Skeletal muscle tissue (tissue), 4 donors: ENCODE results near the gene PIM3. TPM values are rescaled to one million over a fixed set of nuclear protein-coding genes. Genes with fewer than 3 reads are reported as not detected.
"Not testable (repeated sequence)": the region's sequence is repeated elsewhere in the genome, so short reads cannot be mapped to it uniquely, and the experiment has no call there.

Source experiments
- H3K27ac ChIP-seq: one replicate; pipeline ENCODE4 v1.7.0; 2013; ENCODE audit warnings: mild to moderate bottlenecking, low read depth, low read length, inconsistent platforms
- H3K27me3 ChIP-seq, 3 donors: one replicate each; pipeline ENCODE4 v1.7.0; 2013; ENCODE audit warnings: low read length in 3 of 3; ENCODE audit not compliant: control insufficient read depth in 3 of 3, insufficient read depth in 3 of 3
- H3K36me3 ChIP-seq, 3 donors: one replicate each; pipeline ENCODE4 v1.7.0; 2013; ENCODE audit warnings: low read length in 3 of 3; ENCODE audit not compliant: control insufficient read depth in 3 of 3, insufficient read depth in 3 of 3
- H3K4me1 ChIP-seq, 3 donors: one replicate each; pipeline ENCODE4 v1.7.0; 2013; ENCODE audit warnings: low read length in 3 of 3, mild to moderate bottlenecking in 3 of 3; ENCODE audit not compliant: control insufficient read depth in 3 of 3, insufficient read depth in 3 of 3
- H3K4me3 ChIP-seq, 3 donors: one replicate each; pipeline ENCODE4 v1.7.0; 2013; ENCODE audit warnings: low read length in 3 of 3
- H3K9ac ChIP-seq, 3 donors: one replicate each; pipeline ENCODE4 v1.7.0; 2013; ENCODE audit warnings: low read length in 3 of 3, mild to moderate bottlenecking in 3 of 3, moderate library complexity in 2 of 3, low read depth in 1 of 3
- H3K9me3 ChIP-seq, 3 donors: one replicate each; pipeline ENCODE4 v1.7.0; 2013; ENCODE audit warnings: low read length in 3 of 3; ENCODE audit not compliant: control insufficient read depth in 3 of 3
- total RNA-seq: library from RNA; depleted of rRNA; stranded (reverse); fragments of >200 nt; gene quantifications from one replicate; pipeline ENCODE4 v1.2.3, GENCODE V29; 2014
- donor health status: Osteomylitis.

Gene PIM3
- total RNA-seq, 1 donor from 2014 or later, result 14.6 TPM

- H3K4me1 ChIP-seq, result peaks cover 6 to 18% (median 12%) of the 10 kb centered on the region in 3 donors
- no peak overlapping the region for H3K27ac ChIP-seq
- no peaks in the 10 kb centered on the region for H3K27me3 ChIP-seq
- no peak overlapping the region for H3K9ac ChIP-seq
- no peak overlapping the region for H3K4me3 ChIP-seq
- H3K36me3 ChIP-seq, result no peaks in the 10 kb centered on the region
- H3K9me3 ChIP-seq, result no peaks in the 10 kb centered on the region
Observed at GRCh38 chr22:49943405-49943765, 17.2 kb upstream of the PIM3 start.

DNA sequence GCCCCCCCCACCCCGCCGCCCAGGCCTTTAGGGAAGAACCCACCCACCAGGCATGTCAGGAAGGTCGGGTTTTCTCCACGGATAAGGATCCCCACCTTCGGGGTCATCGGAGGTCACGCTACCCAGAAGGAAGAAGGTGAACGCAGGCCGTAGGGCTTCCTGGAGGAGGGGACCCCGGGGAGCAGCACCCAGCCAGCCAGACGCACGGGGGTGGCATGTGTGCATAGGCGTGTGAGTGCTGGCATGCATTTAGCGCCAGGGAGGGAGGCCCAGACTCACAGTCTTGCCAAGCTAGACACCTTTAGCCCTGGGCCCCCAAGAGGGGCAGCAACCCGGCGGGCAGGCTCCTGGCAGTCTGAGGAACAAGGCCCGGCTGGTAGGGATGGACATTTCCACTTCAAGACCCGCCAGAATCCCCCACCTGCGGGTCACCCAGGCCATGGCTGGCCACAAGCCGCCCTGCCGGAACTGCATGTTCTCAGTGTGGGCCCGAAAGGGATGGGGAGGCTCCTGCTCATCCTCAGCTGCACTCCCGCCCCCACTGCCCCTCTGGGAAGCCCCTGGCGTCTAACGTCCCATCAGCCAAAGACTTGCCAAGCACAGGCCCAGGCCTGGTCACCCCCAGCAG, 16.7 kb upstream of the PIM3 start:
- Histone ChIP-seq H3K4me1 (peaks cover 4 to 12% (median 7%) of the 10 kb centered on the region in 3 donors), H3K27ac (no peak overlapping the region), H3K9ac (peak overlapping the region in 2 of 3 donors; percentile 61 to 82), H3K27me3 (no peaks in the 10 kb centered on the region), H3K4me3 (peak overlapping the region in 1 of 3 donors; percentile 61), H3K36me3 (no peaks in the 10 kb centered on the region), H3K9me3 (no peaks in the 10 kb centered on the region)

GRCh38 chr22:49944399-49944891, 16.1 kb upstream of the PIM3 start:
- Histone ChIP-seq H3K9me3 (no peaks in the 10 kb centered on the region), H3K4me1 (peaks cover 4 to 11% (median 6%) of the 10 kb centered on the region in 3 donors), H3K27me3 (no peaks in the 10 kb centered on the region), H3K9ac (peak overlapping the region in 2 of 3 donors; percentile 61 to 82), H3K27ac (no peak overlapping the region), H3K4me3 (peak overlapping the region in 1 of 3 donors; percentile 61), H3K36me3 (no peaks in the 10 kb centered on the region)

- not testable (repeated sequence) for H3K9ac ChIP-seq, H3K4me3 ChIP-seq, H3K36me3 ChIP-seq, H3K9me3 ChIP-seq, H3K27me3 ChIP-seq, H3K27ac ChIP-seq
- H3K4me1 ChIP-seq, result peaks cover 4 to 10% (median 6%) of the 10 kb centered on the region in 3 donors
Observed at GRCh38 chr22:49945042-49945794, 15.4 kb upstream of the PIM3 start.

DNA sequence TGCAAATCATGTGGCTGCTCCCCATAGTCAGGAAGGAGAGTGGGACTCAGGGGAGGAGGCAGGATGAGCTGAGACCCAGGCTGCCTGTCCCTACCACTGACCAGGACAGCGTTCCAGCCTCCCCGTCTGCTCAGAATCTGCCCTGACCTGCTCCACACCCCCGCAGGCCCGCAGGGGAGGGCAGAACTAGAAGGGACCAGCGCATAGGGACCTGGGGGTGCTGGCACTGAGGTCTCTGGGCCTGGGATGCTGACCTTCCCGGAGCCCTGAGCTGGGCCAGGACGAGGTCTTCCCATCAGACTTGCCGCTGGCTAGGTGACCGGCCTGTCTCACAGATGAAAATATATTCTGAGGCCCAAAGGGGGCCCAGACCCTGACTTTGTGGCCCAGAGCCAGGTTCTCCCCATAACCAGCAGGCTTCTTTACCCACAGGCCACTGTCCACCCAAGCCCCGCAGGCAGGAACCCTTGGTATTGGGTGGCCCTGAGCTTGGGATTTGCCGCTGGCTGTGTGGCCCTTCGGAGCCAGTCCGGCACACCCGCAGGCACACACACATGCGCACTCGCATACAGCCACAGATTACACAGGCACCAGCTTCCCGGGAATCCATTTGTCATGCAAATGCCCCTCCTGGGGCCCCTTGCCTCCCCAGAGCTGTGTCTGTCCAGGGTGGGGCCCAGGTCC, 13.8 kb upstream of the PIM3 start:
- no peaks in the 10 kb centered on the region for H3K9me3 ChIP-seq
- H3K9ac ChIP-seq, result no peak overlapping the region
- no peaks in the 10 kb centered on the region for H3K36me3 ChIP-seq
- H3K4me1 ChIP-seq, result peaks cover 0 to 6% (median 3%) of the 10 kb centered on the region in 3 donors
- no peak overlapping the region for H3K27ac ChIP-seq
- H3K27me3 ChIP-seq, result no peaks in the 10 kb centered on the region
- H3K4me3 ChIP-seq, result no peak overlapping the region

DNA sequence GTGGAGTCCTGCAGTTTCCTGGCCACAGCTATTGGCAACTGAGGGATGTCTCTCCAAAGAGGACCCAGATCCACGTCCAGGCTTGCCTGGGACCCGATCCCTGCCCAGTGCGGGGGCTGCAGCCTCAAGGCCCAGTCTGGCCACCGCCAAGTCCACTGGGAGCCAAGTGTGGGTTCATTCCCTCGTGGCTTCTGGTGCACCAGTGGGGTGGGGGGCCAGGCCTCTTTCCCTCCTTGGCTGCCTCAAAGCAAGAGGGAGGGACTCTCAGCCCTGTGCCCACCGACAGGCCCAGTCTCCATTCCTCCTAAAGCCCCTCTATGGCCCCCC, 13.3 kb upstream of the PIM3 start:
- Histone ChIP-seq H3K4me1 (peaks cover 0 to 5% (median 4%) of the 10 kb centered on the region in 3 donors), H3K36me3 (no peaks in the 10 kb centered on the region), H3K4me3 (no peak overlapping the region), H3K27ac (no peak overlapping the region), H3K27me3 (no peaks in the 10 kb centered on the region), H3K9ac (no peak overlapping the region), H3K9me3 (no peaks in the 10 kb centered on the region)

GRCh38 chr22:49948116-49948957, 12.2 kb upstream of the PIM3 start:
- no peaks in the 10 kb centered on the region for H3K27me3 ChIP-seq
- no peak overlapping the region for H3K4me3 ChIP-seq
- H3K4me1 ChIP-seq, result peaks cover 3 to 15% (median 13%) of the 10 kb centered on the region in 3 donors
- no peak overlapping the region for H3K27ac ChIP-seq
- no peaks in the 10 kb centered on the region for H3K36me3 ChIP-seq
- no peaks in the 10 kb centered on the region for H3K9me3 ChIP-seq
- H3K9ac ChIP-seq, result no peak overlapping the region

DNA sequence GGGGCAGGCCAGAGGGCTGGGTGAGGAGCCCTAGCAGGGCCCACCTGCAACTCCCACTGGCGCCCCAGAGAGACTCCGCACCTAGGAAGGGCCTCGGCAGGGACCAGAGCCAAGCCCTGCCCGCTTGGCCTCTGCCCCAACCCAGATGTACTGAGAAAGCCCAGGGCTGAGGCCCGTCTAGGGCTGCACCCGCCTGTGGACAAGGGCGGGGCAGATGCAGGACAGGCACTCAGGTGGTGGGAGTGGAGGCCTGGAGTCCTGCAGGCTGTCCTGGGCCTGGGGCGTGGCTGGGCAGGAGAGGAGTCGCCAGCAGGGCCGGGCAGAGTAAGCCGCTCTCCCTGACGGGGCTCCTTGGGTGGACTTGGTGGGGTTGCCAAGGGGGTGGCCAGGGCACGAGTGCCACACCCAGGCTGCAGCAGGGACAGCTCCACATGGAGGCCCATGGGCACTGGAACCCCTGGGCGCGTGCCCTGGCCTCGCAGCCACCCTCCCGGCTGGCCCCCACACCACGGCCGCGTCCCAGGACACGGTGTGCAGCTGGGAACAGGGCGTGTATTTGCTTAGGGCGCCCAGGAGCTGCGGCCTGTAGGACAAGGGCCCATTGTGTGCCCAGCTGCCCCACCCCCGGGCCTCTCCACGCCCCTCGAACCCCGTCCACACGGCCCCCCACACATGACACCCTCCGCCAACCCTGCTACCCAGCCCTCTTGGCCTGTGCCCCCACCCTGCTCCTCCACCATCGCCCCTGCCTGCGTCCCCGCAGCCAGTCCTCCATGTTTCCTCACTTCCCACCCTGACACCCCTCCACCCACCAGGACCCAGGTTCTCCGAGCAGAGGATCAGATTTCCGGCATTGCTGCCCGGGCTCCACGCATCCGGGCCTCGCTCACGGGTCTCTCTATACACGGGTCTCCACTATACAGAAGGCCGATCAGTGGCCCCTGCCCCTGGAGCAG, 11.3 kb upstream of the PIM3 start:
- Histone ChIP-seq H3K9ac (no peak overlapping the region), H3K27ac (no peak overlapping the region), H3K36me3 (no peaks in the 10 kb centered on the region), H3K27me3 (no peaks in the 10 kb centered on the region), H3K4me1 (peaks cover 12 to 23% (median 22%) of the 10 kb centered on the region in 3 donors), H3K4me3 (no peak overlapping the region), H3K9me3 (no peaks in the 10 kb centered on the region)

DNA sequence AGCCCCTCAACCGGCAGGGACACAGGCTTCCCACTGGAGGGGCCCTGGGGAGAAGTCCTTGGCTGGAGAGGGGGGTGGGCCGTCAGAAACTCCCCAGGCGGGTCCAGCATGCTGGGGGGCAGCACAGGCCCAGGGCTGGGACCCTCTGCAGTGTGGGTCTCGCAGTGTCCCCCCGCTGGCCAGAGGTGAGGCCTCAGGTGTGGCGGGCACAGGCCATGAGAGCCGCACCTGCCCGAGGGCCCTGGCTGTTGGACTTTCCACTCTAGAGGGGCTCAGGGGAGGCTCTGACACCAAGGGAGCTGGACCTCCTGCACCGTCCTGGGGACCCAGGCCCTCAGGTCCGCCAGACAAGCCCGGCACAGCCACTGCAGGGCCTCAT, 10.7 kb upstream of the PIM3 start:
- Histone ChIP-seq H3K27ac (no peak overlapping the region), H3K4me1 (peaks cover 19 to 29% (median 28%) of the 10 kb centered on the region in 3 donors), H3K27me3 (no peaks in the 10 kb centered on the region), H3K36me3 (no peaks in the 10 kb centered on the region), H3K9ac (no peak overlapping the region), H3K9me3 (no peaks in the 10 kb centered on the region), H3K4me3 (no peak overlapping the region)
